GM19452 (cell line): ENCODE data around the gene SCML2.
"Not testable (repeated sequence)": the region's sequence is repeated elsewhere in the genome, so short reads cannot be mapped to it uniquely, and the experiment has no call there.

Experiments
- ATAC-seq: cut with Tn5 transposase; IDR thresholded peaks from one replicate; pipeline ENCODE4 v1.9.1; 2021; ENCODE audit not compliant: unreplicated experiment

SCML2 gene

DNA sequence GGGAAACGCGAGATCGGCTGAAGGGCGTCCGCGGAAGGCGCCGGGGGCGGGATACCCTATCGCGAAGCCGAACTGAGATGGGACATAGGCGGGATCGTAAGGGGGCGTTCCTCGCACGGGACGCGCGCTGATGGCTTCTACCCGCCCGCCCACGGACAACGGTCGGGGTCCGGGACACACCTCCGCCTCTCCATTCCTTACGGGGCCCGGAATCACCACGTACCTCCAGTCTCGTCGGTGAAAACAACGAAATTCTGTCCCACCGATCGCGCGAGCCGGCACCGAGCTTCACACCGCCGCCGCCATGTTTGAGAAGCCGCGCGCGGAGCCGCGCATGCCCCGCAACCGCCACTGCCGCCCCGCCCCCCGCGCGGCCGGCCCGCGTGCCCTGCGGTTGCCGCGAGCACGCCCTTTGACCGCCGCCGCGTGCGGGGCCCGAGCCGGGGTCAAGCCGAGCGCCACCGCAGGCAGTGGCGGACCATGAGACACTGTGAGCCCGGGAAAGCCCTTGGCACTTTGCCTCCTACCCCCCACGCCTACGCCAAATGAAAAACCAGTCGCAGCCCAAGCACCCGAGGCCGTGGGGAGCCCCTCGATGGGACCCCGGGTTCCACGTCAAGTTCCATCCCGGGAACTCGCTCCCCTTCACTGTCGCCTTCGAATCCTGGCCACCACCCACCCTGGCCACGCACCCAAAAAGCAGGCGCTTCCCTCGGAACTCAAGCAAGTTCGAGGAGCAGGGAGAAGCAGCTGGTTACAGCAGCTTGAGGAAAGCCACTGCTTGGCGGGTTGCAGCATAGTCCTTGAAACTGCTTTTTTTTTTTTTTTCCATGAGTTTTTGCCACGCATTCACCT lies at the start of gene SCML2:
Gene SCML2 (minus strand): TSS at position 320 of the 855 bp plus-strand sequence. CDS start 20,617 bp downstream, outside the sequence.
- ATAC-seq, result no peak

DNA sequence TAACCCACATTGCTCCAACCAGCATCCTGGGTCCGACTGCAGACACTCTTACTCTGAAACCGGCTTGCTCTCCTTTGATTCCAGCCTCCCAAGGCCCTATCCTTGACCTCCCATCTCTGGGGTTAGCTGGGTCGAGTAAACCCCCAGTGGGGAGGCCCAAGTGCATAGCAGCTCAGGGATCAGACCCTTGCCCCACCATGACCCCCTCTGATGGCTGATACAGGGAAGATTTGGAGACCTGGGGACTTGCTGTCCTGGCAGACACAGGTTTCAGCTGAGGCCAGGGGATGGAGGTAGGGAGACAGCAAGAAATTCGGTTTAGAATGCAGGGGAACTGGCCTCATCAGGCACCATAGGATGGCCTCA lies 47.3 kb upstream of the SCML2 start:
- ATAC-seq, result no peak

DNA sequence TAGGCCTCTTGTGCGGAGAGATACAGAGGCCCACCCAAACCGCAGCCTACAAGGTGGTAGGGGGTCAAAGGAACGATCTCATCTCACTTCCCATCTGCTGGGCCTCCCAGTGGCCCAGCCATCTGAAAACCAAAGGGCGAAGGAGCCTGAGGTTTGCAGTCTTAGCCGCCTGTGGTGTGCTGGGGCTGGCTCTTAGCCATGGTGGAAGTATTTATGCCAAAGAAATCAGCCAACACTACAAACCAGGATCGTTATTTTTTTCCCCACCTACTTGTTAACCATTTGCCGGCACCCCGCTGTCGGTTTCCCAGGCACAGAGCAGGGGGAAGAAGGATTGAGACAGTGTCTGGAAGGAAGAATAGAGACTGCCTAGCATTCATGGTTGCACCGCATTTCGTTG lies 40.0 kb upstream of the SCML2 start:
- ATAC-seq, result no peak

DNA sequence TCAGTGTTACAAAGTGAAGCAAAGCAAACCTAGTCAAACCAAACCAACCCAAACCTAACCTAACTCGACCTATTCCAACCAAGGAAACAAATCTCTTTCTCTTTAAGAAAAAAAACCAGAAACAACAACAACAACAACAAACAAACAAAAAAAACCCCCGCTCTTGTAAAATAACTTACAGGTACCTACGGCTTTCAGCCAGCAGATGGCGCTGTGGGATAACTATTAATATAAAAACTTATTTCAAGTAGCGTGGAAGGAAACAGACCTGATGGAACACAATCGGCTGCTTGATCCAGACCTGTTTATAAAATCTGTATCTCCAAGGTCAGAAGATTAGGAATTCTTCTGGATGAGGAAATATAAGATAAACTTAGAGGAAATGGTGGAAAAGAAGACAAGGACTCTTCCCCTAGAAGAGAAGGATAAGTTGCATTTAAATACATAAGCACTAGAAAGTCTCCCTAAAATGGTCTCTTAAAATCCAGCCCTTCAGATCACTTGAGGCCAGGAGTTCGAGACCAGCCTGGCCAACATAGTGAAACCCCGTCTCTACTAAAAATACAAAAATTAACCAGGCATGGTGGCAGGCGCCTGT lies 36.6 kb upstream of the SCML2 start:
- ATAC-seq, result no peak

DNA sequence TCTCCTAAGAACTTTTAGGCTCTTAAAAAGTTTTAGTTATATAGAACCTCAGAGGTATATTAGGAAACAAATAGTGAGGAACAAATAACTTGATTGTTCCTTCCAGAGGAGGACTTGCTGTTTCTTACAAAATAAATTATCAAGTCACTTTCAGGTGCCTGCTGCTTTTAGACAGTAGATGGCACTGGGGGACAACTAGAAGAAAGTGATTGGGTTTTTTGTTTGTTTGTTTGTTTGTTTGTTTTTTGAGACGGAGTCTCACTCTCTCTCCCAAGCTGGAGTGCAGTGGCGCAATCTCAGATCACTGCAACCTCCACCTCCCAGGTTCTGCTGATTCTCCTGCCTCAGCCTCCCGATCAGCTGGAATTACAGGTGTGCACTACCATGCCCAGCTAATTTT lies 35.5 kb upstream of the SCML2 start:
- ATAC-seq, result no peak

DNA sequence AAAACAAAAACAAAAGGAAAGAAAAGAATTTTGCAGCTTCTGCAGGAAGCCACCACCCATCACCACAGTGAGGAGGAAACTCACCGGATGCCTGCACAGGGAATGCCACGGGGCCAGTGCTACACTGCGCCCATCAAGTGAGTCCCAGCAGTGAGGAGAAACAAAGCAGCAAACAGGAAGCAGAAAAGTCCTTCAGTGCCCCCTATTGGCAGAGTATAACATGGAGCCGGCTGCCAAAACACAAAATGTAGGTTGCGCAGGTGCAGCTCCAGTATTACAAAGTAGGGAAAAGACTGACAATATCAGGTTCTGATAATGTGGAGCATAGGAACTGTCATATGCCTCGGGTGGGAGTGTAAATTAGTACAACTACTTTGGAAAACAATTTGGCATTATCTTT lies 23.3 kb upstream of the SCML2 start:
- ATAC-seq, result no peak

DNA sequence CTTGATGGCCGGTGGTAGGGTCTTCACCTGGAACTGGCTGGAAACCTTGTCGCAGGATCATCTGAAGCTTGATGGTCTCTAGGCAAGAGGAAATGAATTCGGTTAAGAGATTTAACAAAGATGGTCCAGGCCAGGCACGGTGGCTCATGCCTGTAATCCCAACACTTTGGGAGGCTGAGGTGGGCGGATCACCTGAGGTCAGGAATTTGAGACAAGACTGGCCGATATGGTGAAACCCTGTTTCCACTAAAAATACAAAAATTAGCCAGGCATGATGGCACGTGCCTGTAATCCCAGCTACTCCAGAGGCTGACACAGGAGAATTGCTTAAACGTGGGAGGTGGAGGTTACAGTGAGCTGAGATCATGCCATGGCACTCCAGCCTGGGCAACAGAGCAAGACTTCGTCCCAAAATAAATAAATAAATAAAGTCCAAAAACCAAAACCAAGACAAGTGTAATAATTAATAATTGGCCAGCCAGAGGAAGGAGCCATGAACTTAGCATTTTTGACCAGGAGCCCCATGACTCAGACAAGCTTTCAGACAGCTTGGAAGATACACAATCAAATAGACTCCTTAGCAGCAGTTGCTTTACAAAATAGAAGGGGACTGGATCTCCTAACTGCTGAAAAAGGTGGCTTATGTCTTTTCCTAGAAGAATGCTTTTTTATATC lies 20.8 kb upstream of the SCML2 start:
- ATAC-seq, result not testable (repeated sequence)

DNA sequence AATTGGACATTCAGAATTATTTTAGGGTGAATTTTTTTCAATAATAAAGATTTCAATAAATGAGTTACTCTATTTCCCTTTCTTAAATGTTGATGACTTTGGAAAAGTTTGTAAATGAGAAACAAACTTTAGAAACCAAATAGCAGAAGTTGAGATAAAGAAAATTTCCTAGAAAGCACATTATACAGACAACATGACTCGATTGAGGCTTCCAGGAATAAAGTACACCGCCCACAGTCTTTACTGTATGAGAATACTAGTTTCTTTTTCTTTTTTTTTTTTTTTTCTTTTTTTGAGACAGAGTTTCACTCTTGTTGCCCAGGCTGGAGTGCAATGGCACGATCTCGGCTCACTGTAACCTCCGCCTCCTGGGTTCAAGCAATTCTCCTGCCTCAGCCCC lies 14.6 kb upstream of the SCML2 start:
- not testable (repeated sequence) for ATAC-seq

DNA sequence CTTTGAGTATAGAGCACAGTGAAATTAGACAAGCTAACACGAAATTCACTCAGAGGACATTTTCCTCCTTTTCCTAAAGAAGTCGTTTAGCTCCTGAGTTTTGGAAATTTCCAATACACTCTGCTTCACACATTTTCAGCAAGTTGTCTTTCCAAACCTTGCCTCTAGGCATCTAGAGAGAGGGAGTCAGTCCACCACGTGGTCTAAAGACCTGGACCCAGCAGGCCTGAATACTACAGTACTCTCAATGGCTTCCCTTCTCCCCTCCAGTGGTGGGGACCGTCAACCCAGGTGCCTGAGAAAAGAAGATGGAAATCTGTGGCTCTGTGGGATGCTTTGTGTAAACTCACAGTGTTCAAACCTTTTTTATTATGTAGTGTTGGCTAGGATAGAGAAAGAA lies 13.9 kb upstream of the SCML2 start:
- no peak for ATAC-seq

DNA sequence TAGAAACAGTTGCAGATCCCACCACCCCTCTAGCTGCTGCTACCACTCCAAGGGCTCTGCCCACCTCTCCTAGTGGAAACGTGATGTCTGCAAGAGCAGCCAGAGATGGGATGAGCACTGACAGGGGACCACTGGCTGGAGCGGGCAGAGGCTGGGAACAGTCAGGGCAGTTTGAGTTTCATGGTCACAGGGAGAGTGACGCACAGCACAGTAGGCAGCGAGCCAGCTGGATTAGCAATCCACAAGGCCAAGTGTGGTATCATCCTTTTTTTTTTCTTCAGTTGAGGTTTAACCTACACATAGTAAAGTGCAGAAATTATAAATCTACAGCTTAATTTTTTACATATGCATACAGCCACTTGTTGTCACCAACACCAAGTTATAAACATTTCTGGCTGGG lies 6.4 kb upstream of the SCML2 start:
- ATAC-seq, result no peak

DNA sequence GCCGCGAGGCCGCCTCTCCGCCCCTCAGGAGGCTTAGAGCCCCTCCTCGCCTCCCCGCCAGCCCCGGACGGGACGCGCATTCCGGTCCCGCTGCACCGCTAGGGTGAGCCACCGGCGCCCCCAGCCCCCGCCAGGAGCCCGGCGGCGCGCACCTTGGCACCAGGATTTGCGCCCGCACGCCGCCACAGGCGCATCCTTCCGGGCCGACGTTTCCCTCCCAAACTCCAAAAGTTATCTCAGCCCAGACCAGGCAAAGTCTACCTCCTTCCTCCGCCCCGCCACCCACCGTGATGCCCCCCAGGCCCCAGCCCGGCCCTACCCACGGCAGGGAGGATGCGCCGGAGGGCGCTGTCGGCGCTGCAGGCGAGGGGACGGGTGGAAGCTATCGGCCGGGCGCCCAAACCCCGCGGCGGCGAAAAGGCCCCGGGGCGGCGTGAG lies 538 bp downstream of the SCML2 start:
- ATAC-seq, result no peak

DNA sequence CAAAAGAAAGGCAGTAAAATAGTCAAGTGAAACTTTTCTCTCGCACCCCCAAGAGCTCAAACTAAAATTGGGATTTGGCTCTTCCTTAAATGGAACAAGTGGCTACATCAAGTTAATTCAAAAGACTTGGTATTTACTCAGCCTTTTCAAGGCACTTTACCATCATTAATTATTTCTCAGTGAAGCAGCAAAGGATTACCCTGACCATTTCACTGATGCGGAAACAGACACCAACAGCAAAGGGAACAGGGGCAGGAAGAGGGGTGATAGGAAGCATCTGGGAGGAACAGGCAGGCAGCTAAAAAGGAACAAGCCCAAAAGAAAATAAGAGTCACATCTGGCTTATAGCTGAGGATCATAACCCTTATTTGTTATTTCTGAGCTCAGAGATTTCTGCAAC lies 2.7 kb downstream of the SCML2 start:
- no peak for ATAC-seq

DNA sequence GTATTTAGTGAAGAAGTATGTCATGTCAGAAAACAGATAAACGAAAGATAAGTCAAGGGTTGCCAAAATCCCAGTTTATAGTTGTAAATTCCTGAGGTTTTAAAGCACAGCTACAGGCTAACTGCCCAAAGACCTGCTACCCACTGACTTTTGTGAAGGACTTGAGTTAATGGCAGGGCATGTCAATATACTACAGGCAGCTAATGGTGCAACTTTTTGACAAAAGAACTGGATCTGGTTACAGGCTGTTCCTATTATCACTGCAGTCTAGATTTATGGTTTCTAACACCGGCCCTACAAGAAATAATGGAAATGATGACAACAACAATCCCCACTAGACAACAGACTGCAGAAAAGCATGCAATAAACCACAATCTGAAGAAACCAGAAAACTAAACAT lies 6.4 kb downstream of the SCML2 start:
- no peak for ATAC-seq

DNA sequence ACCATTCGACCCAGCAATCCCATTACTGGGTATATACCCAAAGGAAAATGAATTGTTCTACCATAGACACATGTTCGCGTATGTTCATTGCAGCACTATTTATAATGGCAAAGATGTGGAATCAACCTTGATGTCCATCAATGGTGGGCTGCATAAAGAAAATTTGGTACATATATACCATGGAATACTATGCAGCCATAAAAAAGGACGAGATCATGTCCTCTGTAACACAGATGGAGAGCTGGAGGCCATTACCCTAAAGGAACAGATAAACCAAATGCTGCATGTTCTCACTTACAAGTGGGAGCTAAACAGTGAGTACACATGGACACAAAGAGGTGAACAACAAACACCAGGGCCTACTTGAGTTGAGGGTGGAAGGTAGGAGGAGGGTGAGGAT lies 45.1 kb downstream of the SCML2 start:
- no peak for ATAC-seq

DNA sequence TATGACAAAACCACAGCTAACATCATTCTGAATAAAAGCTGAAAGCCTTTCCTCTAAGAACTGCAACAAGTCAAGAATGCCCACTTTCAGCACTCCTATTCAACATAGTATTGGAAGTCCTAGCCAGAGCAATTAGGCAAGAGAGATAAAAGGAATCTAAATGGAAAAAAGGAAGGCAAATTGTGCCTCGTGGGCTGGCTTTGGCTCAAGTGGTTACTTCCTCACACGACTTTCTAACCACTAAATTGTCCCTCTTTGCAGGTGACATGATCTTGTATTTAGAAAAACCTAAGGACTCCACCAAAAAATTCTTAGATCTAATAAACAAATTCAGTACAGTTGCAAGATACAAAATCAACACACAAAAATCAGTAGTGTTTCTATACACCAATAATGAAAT lies 57.2 kb downstream of the SCML2 start:
- no peak for ATAC-seq

DNA sequence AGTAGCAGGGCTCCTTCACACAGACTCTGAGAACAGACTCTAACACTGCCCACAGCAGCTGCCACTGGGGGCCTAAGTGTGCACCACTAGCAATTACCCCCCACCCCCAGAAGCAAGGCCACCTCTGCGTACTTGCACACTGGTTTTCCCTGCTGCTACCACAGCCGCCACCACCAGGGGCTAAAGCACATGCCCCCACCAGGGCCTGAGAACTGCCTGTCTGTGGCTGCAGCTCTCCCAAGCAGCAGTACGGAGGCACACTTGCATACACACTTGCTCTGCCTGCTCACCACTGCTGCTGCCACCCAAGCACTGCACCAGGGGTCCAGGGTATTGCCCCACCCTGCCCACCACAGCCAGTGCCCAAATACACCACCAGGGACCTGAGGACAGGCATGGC lies 59.6 kb downstream of the SCML2 start:
- ATAC-seq, result no peak

DNA sequence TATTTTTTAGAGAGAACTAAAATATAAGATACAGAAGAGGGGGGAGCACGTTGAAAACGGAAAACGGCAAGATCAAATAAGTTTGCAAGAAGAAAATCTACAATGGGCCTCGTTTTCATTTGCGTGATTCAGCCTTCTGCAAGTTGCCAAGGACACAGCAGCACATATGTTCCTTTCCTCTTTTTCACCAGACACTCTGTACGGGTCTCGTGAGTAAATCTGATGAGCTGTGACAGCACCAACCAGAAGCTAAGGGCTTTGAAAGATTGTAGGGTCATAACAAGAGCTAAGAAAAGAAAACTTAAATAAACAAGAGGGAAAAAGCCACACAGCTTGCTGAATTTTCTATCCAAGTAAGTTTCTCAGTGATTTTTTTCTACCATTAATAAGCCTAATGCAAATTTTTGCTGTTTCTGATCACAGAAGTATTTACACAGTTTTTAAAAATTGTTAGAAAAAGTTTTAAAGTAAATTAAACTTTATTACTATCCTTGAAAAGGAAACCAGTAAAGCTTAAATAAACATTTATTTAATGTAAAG lies 63.4 kb downstream of the SCML2 start:
- ATAC-seq, result no peak

DNA sequence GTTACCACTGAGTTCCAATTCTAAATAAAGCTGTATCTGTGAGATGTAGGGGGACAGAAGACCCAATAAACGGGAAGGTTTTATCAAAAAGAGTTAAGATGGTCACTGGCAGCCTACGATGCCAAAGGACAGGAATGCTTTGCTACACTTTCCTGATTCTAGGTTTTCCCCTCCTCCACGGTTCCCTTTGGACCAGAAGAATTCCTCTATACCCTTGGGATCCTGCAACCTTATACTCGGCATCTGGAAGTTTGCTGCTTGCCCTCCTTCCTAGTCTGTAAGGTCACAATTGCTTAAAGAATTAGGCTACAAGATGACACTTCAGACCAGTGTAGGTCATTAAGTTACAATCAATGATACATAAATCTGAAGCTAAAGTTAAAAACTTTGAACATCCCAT lies 64.3 kb downstream of the SCML2 start:
- no peak for ATAC-seq

DNA sequence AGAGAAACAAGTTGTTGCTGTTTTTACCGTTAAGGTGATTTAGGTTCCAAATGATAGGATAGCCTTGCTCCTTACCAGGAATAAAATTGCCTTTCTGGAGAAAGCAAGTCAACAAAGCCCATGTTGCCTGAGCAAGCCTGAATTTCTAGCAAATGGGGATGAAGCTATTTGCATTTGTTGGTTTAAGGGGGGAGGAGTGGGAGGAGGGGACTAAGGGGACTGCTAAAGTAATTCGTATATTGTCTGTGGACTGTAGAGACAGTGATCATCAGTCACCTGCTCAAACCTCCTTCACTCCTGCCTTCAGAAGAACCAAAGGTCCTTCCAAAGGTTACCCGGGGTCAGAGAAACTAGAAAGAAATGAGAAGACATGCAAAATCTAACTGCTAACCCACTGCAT lies 65.8 kb downstream of the SCML2 start:
- no peak for ATAC-seq

DNA sequence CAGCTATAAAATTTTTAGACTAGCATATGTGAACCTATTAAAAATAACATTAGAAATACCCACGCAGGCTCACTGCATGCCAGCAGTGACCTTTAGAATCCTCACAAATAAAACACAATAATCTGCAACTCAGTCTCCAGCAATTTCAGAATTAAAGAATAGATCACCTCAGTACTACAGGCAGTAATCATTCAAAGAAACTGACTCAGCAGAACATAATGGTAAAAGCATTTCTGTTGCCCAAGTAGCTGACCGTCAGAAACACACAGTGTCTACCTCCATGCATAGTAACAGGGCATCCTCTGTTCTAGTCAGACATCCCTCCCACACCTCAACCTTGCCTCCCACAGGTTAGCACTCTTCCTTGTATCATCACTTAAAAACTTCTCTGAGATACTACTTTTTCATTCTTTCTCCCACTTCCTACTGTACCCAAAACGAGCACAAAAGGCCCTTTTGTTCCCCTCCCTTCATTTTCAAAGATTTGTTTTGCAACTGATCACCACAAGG lies 68.1 kb downstream of the SCML2 start:
- no peak for ATAC-seq

DNA sequence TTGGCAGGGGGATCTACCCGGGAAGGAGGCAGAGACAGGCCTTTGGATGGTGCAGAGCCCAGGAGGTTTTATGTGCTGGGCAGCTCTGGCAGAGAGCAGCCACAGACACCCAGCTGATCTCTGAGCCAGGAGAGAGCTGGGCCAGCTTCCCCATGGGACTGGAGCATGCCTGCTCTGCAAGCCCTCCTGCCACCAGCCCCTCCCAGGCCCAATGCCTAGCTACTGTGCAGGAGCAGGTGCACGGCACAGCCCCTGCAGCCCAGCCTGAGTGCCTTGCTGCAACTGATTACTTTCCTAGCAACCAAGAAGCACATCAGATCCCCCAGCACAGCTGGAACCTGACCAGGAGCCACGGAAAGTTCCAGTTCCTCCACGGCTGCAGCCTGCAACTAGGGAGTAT lies 76.0 kb downstream of the SCML2 start:
- no peak for ATAC-seq

DNA sequence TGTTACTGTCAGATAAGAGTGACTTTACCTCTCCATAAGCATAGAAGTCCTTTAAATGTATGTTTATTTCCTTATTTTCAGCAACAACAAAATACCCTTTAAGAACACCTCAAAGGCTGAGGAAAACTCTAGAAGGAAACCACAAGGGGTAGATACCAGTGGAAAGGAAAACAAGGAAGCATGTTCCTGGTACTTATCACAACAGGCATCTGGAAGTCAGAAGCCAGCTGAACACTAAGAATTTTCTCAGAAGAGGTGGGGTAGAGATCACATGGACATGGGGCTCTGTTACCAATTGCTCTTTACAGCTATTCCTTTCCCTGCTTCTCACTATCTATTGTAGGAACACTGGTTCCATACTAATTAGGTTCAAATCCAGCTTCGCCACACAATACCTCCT lies 82.3 kb downstream of the SCML2 start:
- ATAC-seq, result no peak
